GM11168 (cell line): ENCODE measurements around the gene VDAC1.

Source experiments
- in situ Hi-C: fragments of 300-500 bp; cut with MboI; formaldehyde crosslinking; loops from one replicate; pipeline ENCODE4 v1.12.0; 2022; ENCODE audit warnings: low sequenced_read_pairs; ENCODE audit not compliant: unreplicated experiment

Gene VDAC1

GRCh38 chr5:133931546-133931945, 73.2 kb downstream of the VDAC1 start:
- in situ Hi-C loops = no loop called here

GRCh38 chr5:133930813-133931090, 74.0 kb downstream of the VDAC1 start:
- in situ Hi-C loops = no loop called here

- in situ Hi-C loops = no loop called here
Measured at GRCh38 chr5:133930061-133930812, 74.5 kb downstream of the VDAC1 start.

GRCh38 chr5:133928587-133929393, 76.0 kb downstream of the VDAC1 start:
- in situ Hi-C loops = no loop called here

- in situ Hi-C loops = no loop called here
Measured at GRCh38 chr5:133927300-133928180, 77.2 kb downstream of the VDAC1 start.

GRCh38 chr5:133926489-133927299, 78.1 kb downstream of the VDAC1 start:
- in situ Hi-C loops = no loop called here

- in situ Hi-C loops = no loop called here
Measured at GRCh38 chr5:133925866-133926488, 78.8 kb downstream of the VDAC1 start.

GRCh38 chr5:133925269-133925668, 79.5 kb downstream of the VDAC1 start:
- in situ Hi-C loops = no loop called here

- in situ Hi-C loops = no loop called here
Measured at GRCh38 chr5:133924221-133924920, 80.4 kb downstream of the VDAC1 start.

GRCh38 chr5:133921979-133922378, 82.8 kb downstream of the VDAC1 start:
- in situ Hi-C loops = no loop called here
